HEK293T (cell line): ENCODE results near the gene MAGI2.

Experiments used
- ARNT ChIP-seq: fragments of 450-650 bp; IDR thresholded peaks from 2 replicates; pipeline ENCODE4 v1.6.1; 2017; ENCODE audit warnings: mild to moderate bottlenecking
- BHLHE40 ChIP-seq: fragments of 450-650 bp; IDR thresholded peaks from 2 replicates; pipeline ENCODE4 v1.6.1; 2016; ENCODE audit warnings: mild to moderate bottlenecking, moderate library complexity, borderline replicate concordance
- CTBP1 ChIP-seq: fragments of 450-650 bp; IDR thresholded peaks from 2 replicates; pipeline ENCODE4 v1.6.1; 2016; ENCODE audit warnings: borderline replicate concordance
- ELF4 ChIP-seq: fragments of 450-650 bp; IDR thresholded peaks from 2 replicates; pipeline ENCODE4 v1.6.1; 2017; ENCODE audit warnings: antibody characterized with exemption
- FOXA1 ChIP-seq: fragments of 450-650 bp; IDR thresholded peaks from 2 replicates; pipeline ENCODE4 v1.6.1; 2016; ENCODE audit warnings: mild to moderate bottlenecking
- FOXK2 ChIP-seq: fragments of 450-650 bp; IDR thresholded peaks from 2 replicates; pipeline ENCODE4 v1.6.1; 2016; ENCODE audit warnings: mild to moderate bottlenecking
- FOXM1 ChIP-seq: fragments of 450-650 bp; IDR thresholded peaks from 2 replicates; pipeline ENCODE4 v1.6.1; 2017; ENCODE audit warnings: mild to moderate bottlenecking, borderline replicate concordance
- HDGF ChIP-seq: fragments of 450-650 bp; IDR thresholded peaks from 2 replicates; pipeline ENCODE4 v1.6.1; 2017; ENCODE audit warnings: antibody characterized with exemption, borderline replicate concordance
- L3MBTL2 ChIP-seq: fragments of 450-650 bp; conservative IDR thresholded peaks from 2 replicates; pipeline ENCODE4 v1.6.1; 2016; ENCODE audit warnings: mild to moderate bottlenecking
- NFRKB ChIP-seq: fragments of 450-650 bp; IDR thresholded peaks from 2 replicates; pipeline ENCODE4 v1.6.1; 2016; ENCODE audit warnings: mild to moderate bottlenecking, moderate library complexity
- SP1 ChIP-seq: fragments of 450-650 bp; IDR thresholded peaks from 2 replicates; pipeline ENCODE4 v1.6.1; 2017
- SUZ12 ChIP-seq: fragments of 450-650 bp; IDR thresholded peaks from 2 replicates; pipeline ENCODE4 v1.6.1; 2016; ENCODE audit warnings: mild to moderate bottlenecking
- TARDBP ChIP-seq: fragments of 450-650 bp; IDR thresholded peaks from 2 replicates; pipeline ENCODE4 v1.6.1; 2016
- ZNF384 ChIP-seq: fragments of 450-650 bp; IDR thresholded peaks from 2 replicates; pipeline ENCODE4 v1.6.1; 2016

GRCh38 chr7:78760620-78761355 lies 692.7 kb downstream of the MAGI2 start:
- TF ChIP-seq ELF4 = no peak
- no peak for TF ChIP-seq FOXM1
- TF ChIP-seq FOXA1 = no peak
- TF ChIP-seq ZNF384 = no peak
- TF ChIP-seq BHLHE40 = no peak
- no peak for TF ChIP-seq SUZ12
- no peak for TF ChIP-seq ARNT
- TF ChIP-seq SP1 = no peak
- TF ChIP-seq FOXK2 = no peak
- TF ChIP-seq CTBP1 = no peak
- no peak for TF ChIP-seq HDGF
- TF ChIP-seq TARDBP = no peak
- no peak for TF ChIP-seq NFRKB
- TF ChIP-seq L3MBTL2 = no peak
